Ecto neural progenitor cell (in vitro differentiated cells): ENCODE measurements around the gene CREBBP.

Source experiments
- DNase-seq: peaks from one replicate; pipeline ENCODE4 v3.0.0-alpha.2; 2018; ENCODE audit warnings: low spot score

Gene CREBBP

GRCh38 chr16:3824121-3824795, 56.3 kb downstream of the CREBBP start:
- no peak for DNase-seq

- no peak for DNase-seq
Measured at GRCh38 chr16:3823427-3823826, 57.1 kb downstream of the CREBBP start.

GRCh38 chr16:3822366-3823045, 58.0 kb downstream of the CREBBP start:
- no peak for DNase-seq

GRCh38 chr16:3821184-3821583, 59.3 kb downstream of the CREBBP start:
- DNase-seq, result no peak

GRCh38 chr16:3819746-3820724, 60.5 kb downstream of the CREBBP start:
- no peak for DNase-seq

- DNase-seq, result no peak
Measured at GRCh38 chr16:3819175-3819527, 61.4 kb downstream of the CREBBP start.

GRCh38 chr16:3816326-3816725, 64.2 kb downstream of the CREBBP start:
- DNase-seq, result no peak

- DNase-seq, result no peak
Measured at GRCh38 chr16:3814755-3815154, 65.8 kb downstream of the CREBBP start.

- no peak for DNase-seq
Measured at GRCh38 chr16:3812469-3813172, 67.9 kb downstream of the CREBBP start.

- DNase-seq, result no peak
Measured at GRCh38 chr16:3810818-3811217, 69.7 kb downstream of the CREBBP start.

- DNase-seq, result no peak
Measured at GRCh38 chr16:3810198-3810664, 70.3 kb downstream of the CREBBP start.

GRCh38 chr16:3808308-3809063, 72.0 kb downstream of the CREBBP start:
- no peak for DNase-seq

GRCh38 chr16:3807425-3808123, 72.9 kb downstream of the CREBBP start:
- DNase-seq, result no peak

GRCh38 chr16:3804426-3805016, 76.0 kb downstream of the CREBBP start:
- DNase-seq, result no peak

- no peak for DNase-seq
Measured at GRCh38 chr16:3800477-3801270, 79.8 kb downstream of the CREBBP start.

- DNase-seq, result no peak
Measured at GRCh38 chr16:3800019-3800418, 80.5 kb downstream of the CREBBP start.

- no peak for DNase-seq
Measured at GRCh38 chr16:3799354-3799753, 81.2 kb downstream of the CREBBP start.

- no peak for DNase-seq
Measured at GRCh38 chr16:3798838-3799237, 81.7 kb downstream of the CREBBP start.
